Measurements from ENCODE around the gene GAS2L2.

Gene GAS2L2

DNA sequence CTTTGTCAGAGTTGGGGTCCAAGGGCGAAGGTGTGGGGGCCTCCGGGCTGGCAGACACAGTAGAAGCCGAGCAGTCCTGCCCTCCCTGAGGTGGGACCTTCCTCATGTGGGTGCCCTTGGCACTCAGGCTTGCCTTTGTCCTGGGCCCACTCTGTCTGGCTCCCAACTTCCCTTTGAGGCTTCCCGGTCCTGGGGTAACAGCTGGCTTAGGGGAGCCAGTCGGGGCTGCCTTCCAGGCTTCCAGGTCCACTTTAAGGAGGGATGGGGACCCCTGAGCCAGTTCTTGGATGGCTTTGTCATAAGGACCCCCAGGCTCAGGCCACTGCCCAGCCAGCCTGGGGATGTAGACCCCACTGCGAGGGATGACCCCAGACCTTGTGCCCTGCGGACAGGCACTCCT, 7.8 kb downstream of the GAS2L2 start:
- DNase-seq = no peak

DNA sequence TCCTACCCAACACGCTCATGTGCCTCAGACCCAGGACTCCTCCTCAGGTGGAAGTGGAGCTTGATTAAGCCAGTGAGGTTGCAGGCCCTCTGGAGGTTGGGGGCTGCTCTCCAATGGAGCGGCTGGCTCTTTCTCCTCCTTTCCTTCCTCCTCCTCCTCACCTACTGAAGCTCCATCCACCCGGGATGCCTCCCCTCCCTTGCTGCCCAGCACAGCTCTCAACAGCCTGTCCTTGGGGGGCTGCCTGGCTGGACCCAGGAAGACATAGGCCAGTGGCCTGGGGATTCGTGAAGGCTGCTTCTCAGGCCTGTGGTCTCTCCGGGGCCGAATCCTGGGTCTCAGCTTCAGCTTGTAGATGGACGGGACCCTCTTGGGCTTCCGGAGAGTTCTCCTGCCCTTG, 8.2 kb downstream of the GAS2L2 start:
- no peak for DNase-seq

DNA sequence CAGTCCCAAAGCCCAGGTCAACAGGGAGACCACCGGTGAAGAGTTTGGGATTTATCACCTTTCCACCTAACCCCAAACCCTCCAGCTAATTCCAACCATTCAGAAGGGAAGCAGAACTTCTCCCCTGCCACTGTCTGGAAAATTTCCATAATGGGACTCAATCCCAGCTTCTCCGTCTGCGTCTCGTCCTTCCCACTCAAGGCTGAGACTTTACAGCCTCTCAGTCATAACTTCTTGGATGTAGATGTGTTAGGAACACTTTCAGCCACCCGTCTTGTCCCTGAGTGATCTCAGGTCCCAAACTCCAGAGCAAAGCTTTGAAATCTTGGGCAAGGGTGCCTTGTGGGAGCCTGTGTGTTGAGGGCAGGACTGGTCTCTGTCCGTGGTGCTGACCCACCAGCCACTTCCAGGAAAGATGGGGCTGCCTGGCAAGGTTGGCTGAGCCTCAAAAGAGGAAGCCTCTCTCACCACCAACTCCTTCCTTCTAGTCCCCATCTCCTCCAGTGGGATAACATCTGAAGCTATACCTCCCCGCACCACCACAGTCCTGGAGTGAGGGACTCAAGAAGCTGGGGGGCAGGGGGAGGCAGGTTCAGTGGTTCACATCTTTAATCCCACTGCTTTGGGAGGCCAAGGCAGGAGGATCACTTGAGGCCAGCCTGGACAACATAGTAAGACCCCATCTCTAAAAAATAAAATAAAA, 9.3 kb downstream of the GAS2L2 start:
- DNase-seq = no peak

DNA sequence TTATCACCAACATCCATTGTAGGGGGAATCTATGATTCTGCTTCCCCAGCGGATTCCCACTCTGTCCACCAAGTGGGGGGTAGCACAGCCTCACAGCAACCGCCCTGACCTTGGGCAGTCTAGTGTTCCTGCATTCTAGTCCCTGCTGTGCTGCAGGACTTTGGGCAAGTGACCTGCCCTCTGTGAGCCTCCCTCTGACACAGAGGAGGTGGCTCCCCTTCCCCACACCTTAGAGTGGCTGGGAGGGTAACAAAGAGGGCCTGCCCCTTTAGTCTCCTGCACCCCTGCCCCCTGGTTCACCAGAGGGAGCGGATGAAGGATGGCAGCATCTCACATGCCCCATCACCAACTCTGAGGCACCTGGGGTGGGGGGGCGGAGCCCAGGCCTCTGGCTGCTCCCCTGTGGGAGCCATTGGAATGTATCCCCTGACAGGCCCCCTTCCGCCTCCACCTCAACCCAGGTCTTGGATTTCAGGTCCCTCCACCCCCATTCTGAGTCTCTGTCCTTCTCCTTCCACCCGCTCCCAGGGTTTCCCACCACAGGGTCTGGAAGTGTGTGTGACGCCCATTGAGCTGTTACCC, 10.1 kb downstream of the GAS2L2 start:
- no peak for DNase-seq

DNA sequence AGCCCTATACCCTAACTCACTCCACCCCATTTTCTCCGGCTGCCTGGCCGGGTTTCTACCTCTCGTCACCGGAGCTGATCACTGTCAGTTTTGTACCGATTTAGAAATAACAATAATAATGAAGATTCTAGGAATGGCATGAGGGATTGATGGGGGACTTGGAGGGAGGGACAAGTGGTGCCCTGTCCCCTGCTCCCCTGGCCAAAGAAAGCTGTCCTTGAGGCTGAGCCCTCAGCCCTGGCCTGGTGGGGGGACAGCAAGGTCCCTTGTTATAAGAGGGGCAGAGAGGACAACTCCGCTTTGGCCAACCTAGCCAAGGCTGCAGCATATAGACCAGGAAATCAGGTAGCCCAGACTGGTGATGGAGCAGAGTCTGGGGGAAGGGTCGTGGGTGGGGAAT, 10.5 kb downstream of the GAS2L2 start:
- no peak for DNase-seq

DNA sequence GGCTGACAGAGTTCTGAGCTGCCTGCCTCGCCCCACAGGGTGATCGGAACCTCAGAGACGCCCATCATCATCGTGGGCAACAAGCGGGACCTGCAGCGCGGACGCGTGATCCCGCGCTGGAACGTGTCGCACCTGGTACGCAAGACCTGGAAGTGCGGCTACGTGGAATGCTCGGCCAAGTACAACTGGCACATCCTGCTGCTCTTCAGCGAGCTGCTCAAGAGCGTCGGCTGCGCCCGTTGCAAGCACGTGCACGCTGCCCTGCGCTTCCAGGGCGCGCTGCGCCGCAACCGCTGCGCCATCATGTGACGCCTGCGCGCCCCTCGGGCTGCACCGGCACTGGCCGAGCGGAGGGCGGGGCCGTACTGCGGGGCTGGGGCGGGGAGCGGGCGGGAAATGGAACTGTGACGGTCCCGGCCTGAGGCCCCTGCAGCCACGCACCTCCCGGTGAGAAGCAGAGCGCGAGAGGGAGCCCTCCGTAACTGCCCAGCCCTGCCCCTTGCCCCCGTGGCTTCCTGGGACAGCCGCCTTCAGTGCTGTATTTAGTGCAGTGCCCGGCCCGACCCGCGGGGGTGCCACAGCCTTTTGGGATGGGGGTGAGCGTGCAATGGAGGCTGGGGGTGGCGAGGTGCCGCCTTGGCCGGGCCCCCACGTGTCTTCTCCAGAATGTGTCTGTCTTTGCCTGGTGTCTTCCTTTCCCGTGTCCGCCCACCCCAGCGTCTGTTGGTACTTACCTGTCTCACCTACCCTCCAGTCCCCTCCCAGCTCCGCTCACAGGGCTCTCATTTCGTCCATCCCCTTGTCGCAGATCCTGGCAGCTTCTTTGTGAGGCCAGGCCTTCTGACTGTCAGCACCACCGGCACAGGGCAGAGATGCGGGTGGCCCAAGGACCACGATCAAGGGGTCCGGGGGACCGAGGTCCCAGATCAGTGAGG, 11.8 kb downstream of the GAS2L2 start:
- DNase-seq = no peak

DNA sequence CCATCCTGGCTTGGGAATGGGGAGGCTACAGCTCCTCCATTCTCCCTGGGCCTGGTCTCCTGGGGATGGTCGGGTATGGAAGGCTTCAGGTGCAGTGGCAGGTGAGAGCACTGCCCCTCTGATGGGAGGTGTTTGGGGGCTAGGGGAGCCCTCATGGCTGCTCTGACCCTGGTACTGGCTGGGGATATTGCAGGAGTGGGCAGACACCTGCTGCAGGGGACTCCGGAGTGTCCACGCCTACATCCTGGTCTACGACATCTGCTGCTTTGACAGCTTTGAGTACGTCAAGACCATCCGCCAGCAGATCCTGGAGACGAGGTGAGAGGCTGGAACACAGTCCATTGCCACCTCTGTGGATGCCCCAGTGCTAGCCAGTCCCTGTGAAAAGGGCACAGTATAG, 12.8 kb downstream of the GAS2L2 start:
- DNase-seq = no peak

DNA sequence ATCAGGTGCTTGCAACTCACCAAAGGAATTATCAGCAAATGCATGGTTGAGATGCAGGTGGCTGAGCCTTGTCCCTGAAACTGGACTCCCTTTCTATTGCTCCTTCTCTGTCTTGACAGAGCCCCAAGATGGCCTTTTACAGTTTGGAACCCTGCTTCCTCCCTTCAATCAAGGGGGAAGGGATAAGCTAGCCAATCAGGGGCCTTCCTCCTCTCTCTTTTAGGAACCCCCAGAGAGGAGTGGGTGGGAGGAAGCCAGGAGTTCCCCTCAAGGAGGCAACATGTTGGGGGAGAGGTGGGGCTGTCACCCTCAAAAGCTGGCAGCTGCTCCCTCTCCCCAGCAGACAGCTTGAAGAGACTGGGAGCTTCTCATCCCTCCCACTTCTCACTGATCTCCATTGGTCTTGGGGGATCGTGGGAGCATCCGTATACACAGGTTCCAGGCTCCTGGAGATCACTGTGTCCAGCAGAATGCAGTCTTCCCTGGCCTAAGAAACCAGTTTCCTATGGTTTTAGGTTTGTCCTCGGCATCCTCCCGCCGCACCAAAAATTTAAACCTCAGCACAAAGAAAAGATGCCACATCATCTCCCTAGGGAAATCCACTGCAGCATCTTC, 14.4 kb downstream of the GAS2L2 start:
- DNase-seq = no peak

DNA sequence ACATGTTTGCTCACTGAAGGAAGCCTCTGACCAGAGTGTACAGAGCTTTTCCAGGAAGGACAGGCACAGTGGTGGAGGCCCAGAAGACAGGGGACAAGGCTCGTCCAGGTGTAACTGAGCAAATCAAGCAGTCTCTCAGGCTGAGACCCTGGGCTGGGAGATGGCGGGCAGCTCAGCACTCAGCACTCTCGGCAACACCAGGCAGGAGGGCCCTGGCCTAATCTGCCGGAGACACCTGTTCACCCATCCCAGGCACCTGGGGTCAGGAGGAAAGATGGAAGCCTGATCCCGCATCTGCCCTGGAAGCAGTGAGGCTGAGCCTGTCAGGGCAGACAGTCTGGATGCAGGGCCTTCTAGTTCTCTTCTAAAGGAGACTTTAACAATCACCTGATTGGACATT, 16.8 kb downstream of the GAS2L2 start:
- no peak for DNase-seq

DNA sequence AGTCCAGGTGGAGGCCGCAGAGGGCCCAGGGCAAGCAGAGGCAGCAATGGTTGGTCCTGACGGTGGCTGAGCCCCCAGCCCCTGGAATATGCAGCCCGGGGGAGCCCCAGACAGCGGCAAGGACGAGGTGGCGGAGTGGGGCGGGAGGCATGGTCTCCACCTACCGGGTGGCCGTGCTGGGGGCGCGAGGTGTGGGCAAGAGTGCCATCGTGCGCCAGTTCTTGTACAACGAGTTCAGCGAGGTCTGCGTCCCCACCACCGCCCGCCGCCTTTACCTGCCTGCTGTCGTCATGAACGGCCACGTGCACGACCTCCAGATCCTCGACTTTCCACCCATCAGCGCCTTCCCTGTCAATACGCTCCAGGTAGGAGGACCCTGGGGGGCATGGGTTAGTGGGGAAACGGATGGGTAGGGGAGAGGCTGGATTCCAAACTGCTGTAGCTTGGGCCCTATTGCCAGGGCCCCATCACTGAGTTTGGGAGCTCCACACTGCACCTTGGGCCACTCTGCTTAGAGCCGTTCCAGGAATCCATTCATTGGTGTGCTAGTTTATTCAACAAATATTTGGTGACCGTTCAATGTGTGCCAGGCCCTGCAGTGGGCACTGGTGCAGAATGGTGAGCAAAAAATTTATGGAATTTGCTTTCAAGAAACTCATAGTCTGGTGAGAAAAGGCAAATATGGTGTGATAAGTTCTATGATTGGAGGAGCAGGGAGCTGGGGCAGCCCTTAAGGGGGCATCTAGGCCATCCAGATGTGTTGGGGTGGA, 17.8 kb downstream of the GAS2L2 start:
- no peak for DNase-seq

DNA sequence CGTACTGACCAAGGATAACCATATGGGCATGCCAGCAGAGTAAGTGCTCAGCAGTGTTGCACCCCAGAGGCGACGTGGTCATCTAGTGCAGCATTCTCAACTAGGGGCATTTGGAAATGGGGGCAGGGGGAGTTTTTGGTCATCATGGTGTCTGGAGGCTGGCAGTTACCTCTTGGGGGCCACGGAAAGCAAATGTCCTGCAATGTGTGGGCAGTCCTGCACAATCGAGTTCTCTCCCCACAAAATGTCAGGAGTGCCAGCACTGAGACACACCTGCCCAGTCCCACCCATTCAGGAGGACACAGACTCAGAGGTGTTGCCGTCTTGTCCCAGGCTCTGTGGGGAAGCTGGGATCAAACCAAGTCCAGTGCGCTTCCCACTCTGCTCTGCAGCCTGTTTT, 18.6 kb downstream of the GAS2L2 start:
- DNase-seq = no peak

DNA sequence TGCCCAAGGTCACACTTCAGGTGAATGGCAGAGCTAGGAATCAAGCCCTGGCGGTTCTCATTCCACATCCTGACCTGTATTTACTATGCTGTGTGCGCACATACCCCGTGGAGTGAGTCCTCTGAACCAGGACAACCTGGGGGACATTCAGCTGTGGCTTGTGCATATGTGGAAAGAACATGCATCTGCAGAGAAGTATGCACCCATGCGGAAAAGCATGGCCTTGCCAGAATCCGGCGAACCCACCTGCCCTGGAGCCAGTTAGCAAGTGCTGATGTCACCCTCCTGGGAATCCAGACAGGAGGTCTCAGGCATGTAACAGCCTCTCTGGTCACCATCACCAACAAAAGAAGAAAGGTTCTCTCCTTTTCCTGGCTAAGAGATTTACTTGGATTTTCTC, 19.7 kb downstream of the GAS2L2 start:
- no peak for DNase-seq

DNA sequence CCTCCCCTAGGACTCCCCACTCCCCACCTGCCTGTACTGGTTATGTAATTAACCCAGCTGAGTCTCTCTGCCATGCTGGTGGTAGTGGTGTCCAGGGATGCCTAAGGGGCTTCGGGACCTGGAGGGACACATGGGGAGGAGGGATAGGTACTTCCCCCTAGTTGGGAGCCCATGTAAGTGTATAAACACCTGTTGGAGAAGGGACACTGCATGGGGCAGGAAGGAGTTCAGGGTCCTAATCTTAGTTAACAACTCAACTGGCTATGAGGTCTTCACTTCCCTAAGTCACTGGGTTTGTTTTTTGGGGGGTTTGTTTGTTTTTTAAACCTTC, 20.3 kb downstream of the GAS2L2 start:
- DNase-seq = no peak

DNA sequence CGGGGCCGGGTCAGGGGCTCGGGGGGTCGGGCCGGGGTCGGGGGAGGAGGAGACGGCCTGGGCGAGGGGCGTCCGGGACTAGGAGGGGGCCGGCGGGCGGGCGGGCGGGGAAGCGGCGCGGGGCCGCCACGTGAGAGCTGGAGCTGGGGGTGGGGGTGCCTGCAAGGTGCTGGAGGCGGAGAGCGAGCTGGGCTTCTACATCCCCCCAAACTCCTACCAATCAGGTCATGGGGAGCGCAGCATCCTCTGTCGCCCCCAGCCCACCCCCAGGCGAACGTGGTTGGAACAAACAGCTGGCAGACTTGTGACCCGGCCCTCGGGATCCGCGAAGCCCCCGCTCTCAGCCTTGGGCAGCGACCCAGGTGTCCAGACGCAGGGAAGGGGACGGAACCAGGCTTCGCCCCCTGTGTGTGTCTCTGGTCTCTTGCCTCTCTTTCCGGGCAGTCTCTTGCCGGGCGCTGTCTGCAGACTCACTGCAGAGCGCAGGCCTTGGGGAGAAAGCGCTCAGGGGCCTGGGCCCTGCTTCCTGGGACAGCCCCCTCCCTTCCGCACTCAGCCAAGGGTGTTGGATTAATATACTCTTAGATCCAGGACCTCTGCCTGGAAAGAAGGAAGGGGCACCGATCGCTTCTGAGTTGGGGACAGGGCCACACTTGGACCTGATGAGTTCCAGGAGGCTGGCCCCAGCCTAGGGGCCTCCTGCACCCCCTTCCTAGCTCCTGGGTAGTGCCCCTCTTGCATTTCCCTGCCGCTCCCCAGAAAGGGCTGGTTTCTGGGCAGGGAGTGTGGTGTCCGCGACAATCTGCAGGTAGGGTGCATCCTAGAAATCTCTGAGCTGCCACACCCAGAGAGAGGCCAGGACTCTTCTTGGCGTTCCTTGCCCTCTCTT, 20.9 kb downstream of the GAS2L2 start:
- no peak for DNase-seq

DNA sequence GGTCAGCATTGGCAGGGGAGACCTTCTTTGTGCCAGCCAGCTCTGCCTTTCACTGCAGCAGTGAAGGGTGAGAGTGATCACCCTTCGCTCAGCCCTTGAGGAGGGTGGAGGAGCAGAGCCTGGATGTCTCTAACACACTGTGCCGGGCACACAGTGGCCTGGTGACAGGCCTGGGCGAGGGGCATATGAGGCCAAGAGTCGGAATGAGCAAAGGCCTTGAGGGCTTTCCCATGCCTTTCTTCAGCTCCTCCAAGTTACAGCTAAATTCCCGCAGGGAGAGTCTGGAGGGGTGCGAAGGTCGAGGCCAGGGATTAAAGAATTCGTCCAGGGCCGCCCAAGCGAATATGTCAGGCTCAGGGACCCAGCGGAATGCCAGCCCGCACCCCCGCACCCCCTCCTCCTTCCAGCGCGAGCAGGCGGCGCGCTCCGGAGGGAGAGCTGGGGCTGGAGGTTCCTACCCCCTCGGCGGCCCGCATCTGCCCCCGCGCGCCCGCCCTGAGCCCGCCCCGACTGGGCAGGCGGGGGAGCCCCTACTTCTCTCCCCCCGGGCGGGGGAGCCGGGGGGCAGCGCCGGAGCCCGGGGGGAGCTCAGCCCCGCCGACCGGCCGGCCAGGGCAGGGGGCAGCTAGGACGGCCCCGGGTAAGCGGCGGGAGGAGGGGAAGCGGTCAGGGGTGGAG, 21.7 kb downstream of the GAS2L2 start, which contains the start of gene RASL10B:
Gene RASL10B (plus strand): TSS at position 401 of the 678 bp plus-strand sequence. CDS start 3,546 bp downstream, outside the sequence.
- DNase-seq = no peak

DNA sequence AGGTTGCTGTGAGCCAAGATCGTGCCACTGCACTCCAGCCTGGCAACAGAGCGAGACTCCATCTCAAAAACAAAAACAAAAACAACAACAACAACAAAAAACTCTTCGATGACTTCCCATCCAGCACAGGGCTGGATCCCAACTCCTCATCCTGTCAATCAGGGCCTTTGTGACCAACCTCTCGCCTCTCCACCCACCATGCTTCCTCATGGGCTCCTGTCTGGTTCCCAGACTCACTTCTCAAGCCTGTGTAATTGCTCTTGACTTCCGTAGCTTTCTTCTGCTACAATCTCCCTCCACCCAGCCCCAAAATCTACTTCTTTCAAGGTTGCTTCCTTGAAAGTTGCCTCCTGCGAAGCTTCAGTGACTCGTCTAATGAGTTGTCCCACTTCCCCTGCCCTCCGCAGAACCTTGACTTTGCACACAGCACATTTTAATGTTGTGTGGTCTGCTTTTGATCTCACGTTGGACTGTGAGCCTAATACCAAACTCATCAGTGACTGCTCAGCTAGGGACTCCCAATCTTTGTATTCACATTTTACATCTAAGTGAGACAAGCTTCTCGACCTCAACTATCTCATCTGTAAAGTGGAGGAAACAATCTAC, 22.5 kb downstream of the GAS2L2 start:
- DNase-seq = no peak

DNA sequence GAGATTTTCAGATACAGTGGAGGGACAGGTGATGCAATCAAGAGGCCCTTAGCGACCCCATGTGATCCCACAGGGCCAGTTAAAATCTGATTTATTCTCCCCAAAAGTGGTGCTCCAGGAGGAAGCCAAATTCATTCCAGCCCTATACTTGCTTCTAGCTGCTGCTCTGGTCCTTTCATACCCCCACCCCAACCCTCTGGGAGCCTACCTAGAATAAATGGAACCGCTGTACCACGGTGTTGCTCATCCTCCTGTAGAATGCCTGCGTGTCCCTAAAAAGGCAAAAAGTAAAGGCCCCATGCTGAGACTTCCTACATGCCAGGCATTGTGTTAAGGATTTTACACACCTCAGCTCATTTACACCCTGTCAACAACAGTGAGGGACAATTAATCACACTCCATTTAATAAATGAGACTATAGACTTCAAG, 23.6 kb downstream of the GAS2L2 start:
- DNase-seq = no peak

DNA sequence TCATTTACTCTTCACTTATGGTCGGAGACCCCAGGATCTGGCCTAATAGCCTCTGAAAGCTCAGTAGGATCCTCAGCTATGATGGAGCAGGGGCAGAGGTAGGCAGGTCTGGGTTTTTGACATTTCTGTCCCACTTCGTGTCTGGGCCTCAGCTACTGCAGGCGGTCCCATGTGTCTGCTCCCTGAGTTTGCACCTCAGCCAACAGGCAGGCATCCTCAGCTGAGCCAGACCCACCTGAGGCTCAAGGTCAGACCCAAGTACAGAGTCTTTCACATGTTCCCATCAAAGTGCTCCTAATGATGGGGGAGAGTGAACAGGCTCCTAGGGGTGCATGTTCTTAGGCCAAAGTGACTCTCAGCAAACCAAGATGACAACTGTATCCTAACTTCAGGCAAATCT, 24.5 kb downstream of the GAS2L2 start:
- no peak for DNase-seq

DNA sequence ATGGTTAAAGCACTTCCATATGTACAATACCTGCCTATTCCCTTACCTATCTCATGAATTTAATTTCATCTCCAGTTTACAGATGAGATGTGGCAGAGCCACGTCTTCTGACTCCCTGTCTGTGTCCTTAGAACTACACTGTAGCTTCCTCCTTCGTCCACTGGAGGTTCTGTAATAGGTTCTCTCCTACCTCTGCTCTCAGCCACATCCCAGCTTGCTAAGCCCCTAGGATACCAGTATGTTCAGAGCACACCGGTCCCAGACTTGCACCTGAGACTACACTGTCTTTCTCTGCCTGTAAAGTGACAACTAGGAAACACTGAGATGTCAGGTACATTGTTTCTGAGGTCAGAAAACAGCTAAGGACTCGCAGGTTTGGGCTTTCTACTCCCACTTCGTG, 25.4 kb downstream of the GAS2L2 start:
- no peak for DNase-seq

DNA sequence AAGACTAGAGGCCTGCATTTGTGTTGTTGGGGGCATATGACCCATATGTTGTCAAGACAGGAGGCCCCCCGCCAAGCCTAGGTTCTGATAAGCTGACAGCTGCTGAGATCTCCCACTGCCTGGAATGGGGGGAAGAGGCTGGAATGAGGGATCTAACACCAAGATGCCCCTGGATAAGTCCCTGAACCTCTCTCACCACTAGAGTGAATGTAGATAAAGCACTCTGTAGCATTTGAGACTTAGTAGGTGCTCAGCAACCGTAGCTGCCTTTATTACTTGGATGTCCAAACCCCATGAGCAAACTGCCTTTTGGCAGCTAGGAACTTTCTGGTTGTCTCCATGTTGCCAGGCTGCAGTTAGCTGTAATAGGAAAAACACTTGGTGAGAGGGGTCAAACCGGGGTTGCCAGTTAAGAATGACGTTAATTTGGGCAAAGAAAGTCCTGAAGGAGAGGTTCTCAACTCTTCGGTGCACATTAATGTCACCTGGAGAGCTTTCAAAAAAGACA, 26.0 kb downstream of the GAS2L2 start:
- no peak for DNase-seq

Measured in activated CD4-positive, CD25-positive, alpha-beta regulatory T cell treated with anti-CD3 and anti-CD28 coated beads, Interleukin-2, amount 50 U/mL, for 72 hours (primary cell).